H9 (cell line): ENCODE results near the gene SORCS2. TPM values are rescaled to one million over a fixed set of nuclear protein-coding genes. Genes with fewer than 3 reads are reported as not detected.

Experiments
- DNase-seq: peaks from one replicate; pipeline ENCODE4 v3.0.0-alpha.2; 2017
- H2AFZ ChIP-seq: one replicate; pipeline ENCODE4 v1.6.1; 2013; ENCODE audit warnings: mild to moderate bottlenecking, low read length, control low read depth, moderate library complexity
- H2AK5ac ChIP-seq: 2 replicates; pipeline ENCODE4 v1.6.1; 2013; ENCODE audit warnings: low read length, control low read depth, mixed read lengths; ENCODE audit not compliant: insufficient read length
- H2BK120ac ChIP-seq: one replicate; pipeline ENCODE4 v1.6.1; 2013; ENCODE audit warnings: low read depth, mild to moderate bottlenecking, low read length, control low read depth, inconsistent platforms; ENCODE audit not compliant: poor library complexity, severe bottlenecking
- H2BK12ac ChIP-seq: 2 replicates; pipeline ENCODE4 v1.6.1; 2013; ENCODE audit warnings: low read length, control low read depth, mixed read lengths, low read depth; ENCODE audit not compliant: insufficient read length
- H2BK15ac ChIP-seq: 2 replicates; pipeline ENCODE4 v1.6.1; 2013; ENCODE audit warnings: low read depth, low read length, control low read depth
- H2BK20ac ChIP-seq: one replicate; pipeline ENCODE4 v1.6.1; 2013; ENCODE audit warnings: low read depth, mild to moderate bottlenecking, low read length, control low read depth, inconsistent platforms; ENCODE audit not compliant: poor library complexity, severe bottlenecking
- H2BK5ac ChIP-seq: 2 replicates; pipeline ENCODE4 v1.6.1; 2013; ENCODE audit warnings: low read length, control low read depth, mixed read lengths; ENCODE audit not compliant: insufficient read length
- H3K14ac ChIP-seq: 2 replicates; pipeline ENCODE4 v1.6.1; 2013; ENCODE audit warnings: low read length, control low read depth; ENCODE audit not compliant: insufficient read depth
- H3K18ac ChIP-seq: 2 replicates; pipeline ENCODE4 v1.6.1; 2013; ENCODE audit warnings: low read depth, mild to moderate bottlenecking, mixed read lengths, low read length, control low read depth; ENCODE audit not compliant: insufficient read length
- H3K23ac ChIP-seq: 2 replicates; pipeline ENCODE4 v1.6.1; 2013; ENCODE audit warnings: low read length, control low read depth, mixed read lengths, low read depth; ENCODE audit not compliant: insufficient read length
- H3K23me2 ChIP-seq: 2 replicates; pipeline ENCODE4 v1.6.1; 2013; ENCODE audit warnings: low read depth, mild to moderate bottlenecking, mixed read lengths, low read length, control low read depth; ENCODE audit not compliant: insufficient read length, poor library complexity, severe bottlenecking
- H3K27ac ChIP-seq: 2 replicates; pipeline ENCODE4 v1.5.1; 2013; ENCODE audit warnings: low read length, control low read depth, mixed read lengths, low read depth; ENCODE audit not compliant: insufficient read length
- H3K27me3 ChIP-seq: 2 replicates; pipeline ENCODE4 v1.6.1; 2013; ENCODE audit warnings: low read length, control low read depth, inconsistent platforms; ENCODE audit not compliant: insufficient read depth
- H3K4ac ChIP-seq: 2 replicates; pipeline ENCODE4 v1.6.1; 2013; ENCODE audit warnings: low read depth, mild to moderate bottlenecking, control low read depth, inconsistent platforms, low read length, moderate library complexity
- H3K4me1 ChIP-seq: 2 replicates; pipeline ENCODE4 v1.6.1; 2013; ENCODE audit warnings: low read length, control low read depth, inconsistent platforms; ENCODE audit not compliant: insufficient read depth
- H3K4me2 ChIP-seq: 2 replicates; pipeline ENCODE4 v1.6.1; 2013; ENCODE audit warnings: low read length, control low read depth, mixed read lengths; ENCODE audit not compliant: insufficient read length, insufficient read depth
- H3K56ac ChIP-seq: 2 replicates; pipeline ENCODE4 v1.6.1; 2013; ENCODE audit warnings: low read depth, mild to moderate bottlenecking, mixed read lengths, low read length, control low read depth; ENCODE audit not compliant: insufficient read length
- H3K79me1 ChIP-seq: 2 replicates; pipeline ENCODE4 v1.6.1; 2013; ENCODE audit warnings: low read depth, mild to moderate bottlenecking, moderate library complexity, low read length, control low read depth, inconsistent platforms; ENCODE audit not compliant: insufficient read depth, poor library complexity, severe bottlenecking
- H3K79me2 ChIP-seq: 2 replicates; pipeline ENCODE4 v1.6.1; 2013; ENCODE audit warnings: low read length, control low read depth, inconsistent platforms; ENCODE audit not compliant: insufficient read depth
- H3K9ac ChIP-seq: 2 replicates; pipeline ENCODE4 v1.6.1; 2013; ENCODE audit warnings: low read length, control low read depth, mixed read lengths; ENCODE audit not compliant: insufficient read length; ENCODE audit errors: extremely low read depth
- H3K9me3 ChIP-seq: one replicate; pipeline ENCODE4 v1.6.1; 2013; ENCODE audit warnings: low read depth, low read length, inconsistent platforms; ENCODE audit not compliant: control insufficient read depth
- H3T11ph ChIP-seq: one replicate; pipeline ENCODE4 v1.6.1; 2013; ENCODE audit warnings: mild to moderate bottlenecking, low read length, control low read depth, inconsistent platforms
- H4K20me1 ChIP-seq: one replicate; pipeline ENCODE4 v1.6.1; 2013; ENCODE audit not compliant: control insufficient read depth, insufficient read length, insufficient read depth
- H4K5ac ChIP-seq: 2 replicates; pipeline ENCODE4 v1.6.1; 2013; ENCODE audit warnings: low read depth, mild to moderate bottlenecking, mixed read lengths, low read length, control low read depth; ENCODE audit not compliant: insufficient read length
- H4K8ac ChIP-seq: replicated peaks from 2 replicates; pipeline ENCODE4 v1.6.1; 2013; ENCODE audit warnings: low read length, control low read depth, mixed read lengths, low read depth; ENCODE audit not compliant: insufficient read length
- H4K91ac ChIP-seq: 2 replicates; pipeline ENCODE4 v1.6.1; 2013; ENCODE audit warnings: low read depth, mild to moderate bottlenecking, moderate library complexity, mixed read lengths, low read length, control low read depth; ENCODE audit not compliant: insufficient read length
- H3K27ac Mint-ChIP-seq, 3 experiments: 2 replicates in 2 of 3; 3 replicates in 1 of 3; pipeline ENCODE4 v1.8.0; 2020 to 2021; ENCODE audit warnings: mixed read lengths in 3 of 3, mild to moderate bottlenecking in 1 of 3, moderate library complexity in 1 of 3
- H3K27me3 Mint-ChIP-seq: 2 replicates; pipeline ENCODE4 v1.8.0; 2021; ENCODE audit warnings: low read depth, mild to moderate bottlenecking, moderate library complexity, mixed read lengths
- H3K36me3 Mint-ChIP-seq, 3 experiments: 2 replicates in 2 of 3; 3 replicates in 1 of 3; pipeline ENCODE4 v1.8.0; 2020 to 2021; ENCODE audit warnings: low read depth in 3 of 3, mixed read lengths in 3 of 3; ENCODE audit not compliant: insufficient read depth in 1 of 3
- H3K4me1 Mint-ChIP-seq, 2 experiments: 2 replicates each; pipeline ENCODE4 v1.8.0; 2020; ENCODE audit warnings: mixed read lengths in 2 of 2
- H3K4me3 Mint-ChIP-seq, 2 experiments: 2 replicates in 1 of 2; 3 replicates in 1 of 2; pipeline ENCODE4 v1.8.0; 2020 to 2021; ENCODE audit warnings: mild to moderate bottlenecking in 2 of 2, mixed read lengths in 2 of 2, moderate library complexity in 1 of 2
- H3K9me3 Mint-ChIP-seq, 2 experiments: 2 replicates in 1 of 2; 3 replicates in 1 of 2; pipeline ENCODE4 v1.8.0; 2020; ENCODE audit warnings: mild to moderate bottlenecking in 2 of 2, mixed read lengths in 2 of 2, moderate library complexity in 1 of 2
- WGBS: extraction: QIAGEN DNeasy Blood & Tissue Kit; methylation state at CpG from one replicate; pipeline ENCODE4 v1.1.7; 2013; ENCODE audit warnings: missing lambda C conversion rate, low lambda C conversion rate, mixed read lengths; ENCODE audit not compliant: insufficient read length; ENCODE audit errors: extremely low coverage; 5-methylcytosine and 5-hydroxymethylcytosine counted together
- total RNA-seq: library from RNA; stranded (reverse); gene quantifications from 2 replicates; pipeline ENCODE4 v1.2.1, GENCODE V29; 2021
- TF ChIP-seq, protein P1 (sequence below): fragments of 200-600 bp; sonication (generic); conservative IDR thresholded peaks from 3 replicates; pipeline ENCODE4 v1.8.0; 2021; ENCODE audit warnings: antibody characterized with exemption, mild to moderate bottlenecking

SORCS2 gene
- total RNA-seq, 1 experiment from 2014 or later = 0.57 TPM

DNA sequence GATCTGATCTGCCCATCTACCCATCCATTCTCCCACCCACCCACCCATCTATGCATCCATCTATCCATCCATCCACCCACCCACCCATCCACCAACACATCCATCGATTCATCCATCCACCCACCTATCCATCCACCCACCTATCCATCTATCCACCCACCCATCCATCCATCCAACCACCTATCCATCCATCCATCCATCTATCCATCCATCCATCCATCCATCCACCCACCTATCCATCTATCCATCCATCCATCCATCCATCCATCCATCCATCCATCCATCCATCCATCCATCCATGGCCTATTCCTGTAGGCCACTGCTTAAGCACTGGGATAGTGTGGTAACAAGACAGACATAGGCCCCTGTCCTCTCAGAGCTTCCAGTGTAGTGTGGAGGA, 69.8 kb downstream of the SORCS2 start:
- H4K20me1 ChIP-seq = peaks cover 3% of the 10 kb centered on the region
- H2BK15ac ChIP-seq = no peak overlapping the region
- DNase-seq = no peak
- H2BK5ac ChIP-seq = no peak overlapping the region
- no peak overlapping the region for H3K4me2 ChIP-seq
- H2BK20ac ChIP-seq = no peak overlapping the region
- H3K23ac ChIP-seq = no peak overlapping the region
- H3K27me3 ChIP-seq = no peaks in the 10 kb centered on the region
- H3K23me2 ChIP-seq = no peaks in the 10 kb centered on the region
- H3K14ac ChIP-seq = no peak overlapping the region
- no peak overlapping the region for H3T11ph ChIP-seq
- Mint-ChIP-seq H3K27ac (no peak overlapping the region), H3K36me3 (no peaks in the 10 kb centered on the region; a peak in 2 of 7 replicates), H3K27me3 (peaks cover 14% of the 10 kb centered on the region), H3K9me3 (no peaks in the 10 kb centered on the region; a peak in 2 of 5 replicates), H3K4me1 (peaks cover 14 to 18% of the 10 kb centered on the region in 2 experiments), H3K4me3 (no peak overlapping the region)
- no peak overlapping the region for H4K91ac ChIP-seq
- no peak overlapping the region for H2BK120ac ChIP-seq
- H3K4me1 ChIP-seq = no peaks in the 10 kb centered on the region
- H3K9ac ChIP-seq = no peak overlapping the region
- H3K18ac ChIP-seq = no peak overlapping the region
- H3K4ac ChIP-seq = no peak overlapping the region
- H3K9me3 ChIP-seq = no peaks in the 10 kb centered on the region
- no peak overlapping the region for H3K27ac ChIP-seq
- H2AFZ ChIP-seq = no peak overlapping the region
- TF ChIP-seq, protein P1, sequence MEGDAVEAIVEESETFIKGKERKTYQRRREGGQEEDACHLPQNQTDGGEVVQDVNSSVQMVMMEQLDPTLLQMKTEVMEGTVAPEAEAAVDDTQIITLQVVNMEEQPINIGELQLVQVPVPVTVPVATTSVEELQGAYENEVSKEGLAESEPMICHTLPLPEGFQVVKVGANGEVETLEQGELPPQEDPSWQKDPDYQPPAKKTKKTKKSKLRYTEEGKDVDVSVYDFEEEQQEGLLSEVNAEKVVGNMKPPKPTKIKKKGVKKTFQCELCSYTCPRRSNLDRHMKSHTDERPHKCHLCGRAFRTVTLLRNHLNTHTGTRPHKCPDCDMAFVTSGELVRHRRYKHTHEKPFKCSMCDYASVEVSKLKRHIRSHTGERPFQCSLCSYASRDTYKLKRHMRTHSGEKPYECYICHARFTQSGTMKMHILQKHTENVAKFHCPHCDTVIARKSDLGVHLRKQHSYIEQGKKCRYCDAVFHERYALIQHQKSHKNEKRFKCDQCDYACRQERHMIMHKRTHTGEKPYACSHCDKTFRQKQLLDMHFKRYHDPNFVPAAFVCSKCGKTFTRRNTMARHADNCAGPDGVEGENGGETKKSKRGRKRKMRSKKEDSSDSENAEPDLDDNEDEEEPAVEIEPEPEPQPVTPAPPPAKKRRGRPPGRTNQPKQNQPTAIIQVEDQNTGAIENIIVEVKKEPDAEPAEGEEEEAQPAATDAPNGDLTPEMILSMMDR = no peak
- no peaks in the 10 kb centered on the region for H3K79me2 ChIP-seq
- H2AK5ac ChIP-seq = no peak overlapping the region
- H4K8ac ChIP-seq = no peak overlapping the region
- no peak overlapping the region for H2BK12ac ChIP-seq
- H3K56ac ChIP-seq = no peak overlapping the region
- no peak overlapping the region for H4K5ac ChIP-seq
- WGBS = no CpG with 5 or more reads among the region's 1 CpG
- H3K79me1 ChIP-seq = no peaks in the 10 kb centered on the region
